GM19193 (cell line): ENCODE results near the gene TBX19.

Experiments used
- POLR2A ChIP-seq: IDR thresholded peaks from 4 replicates; pipeline ENCODE4 v1.6.1; 2011; ENCODE audit not compliant: insufficient read depth, insufficient read length; ENCODE audit errors: extremely low read depth

Gene TBX19

GRCh38 chr1:168263130-168263529 is 17.5 kb upstream of the TBX19 start:
- TF ChIP-seq POLR2A: no peak

GRCh38 chr1:168264296-168264695 is 16.4 kb upstream of the TBX19 start:
- no peak for TF ChIP-seq POLR2A

- TF ChIP-seq POLR2A: no peak
These were observed 15.1 kb upstream of the TBX19 start for GRCh38 chr1:168265596-168265995.

GRCh38 chr1:168266644-168267186 is 14.0 kb upstream of the TBX19 start:
- TF ChIP-seq POLR2A: no peak

GRCh38 chr1:168271636-168272035 is 9.0 kb upstream of the TBX19 start:
- no peak for TF ChIP-seq POLR2A

- no peak for TF ChIP-seq POLR2A
These were observed 7.1 kb upstream of the TBX19 start for GRCh38 chr1:168273575-168273974.

GRCh38 chr1:168279253-168279652 is 1.4 kb upstream of the TBX19 start:
- TF ChIP-seq POLR2A: no peak

- no peak for TF ChIP-seq POLR2A
These were observed 1.1 kb downstream of the TBX19 start for GRCh38 chr1:168281603-168282325.

- no peak for TF ChIP-seq POLR2A
These were observed 4.8 kb downstream of the TBX19 start for GRCh38 chr1:168285521-168285790.

- no peak for TF ChIP-seq POLR2A
These were observed 5.6 kb downstream of the TBX19 start for GRCh38 chr1:168285971-168286927.

GRCh38 chr1:168287237-168287664 is 6.6 kb downstream of the TBX19 start:
- TF ChIP-seq POLR2A: no peak

GRCh38 chr1:168288311-168289052 is 7.8 kb downstream of the TBX19 start:
- no peak for TF ChIP-seq POLR2A

- no peak for TF ChIP-seq POLR2A
These were observed 10.7 kb downstream of the TBX19 start for GRCh38 chr1:168291222-168291837.

GRCh38 chr1:168293356-168293755 is 12.7 kb downstream of the TBX19 start:
- TF ChIP-seq POLR2A: no peak
